ENCODE data around the gene SCNN1A.

Gene SCNN1A

GRCh38 chr12:6329703-6330064 is 45.7 kb downstream of the SCNN1A start:
- DNase-seq: no peak
- H2BK12ac ChIP-seq (ENCODE audit: low read length): no peak overlapping the region
- no peak overlapping the region for H2BK5ac ChIP-seq (ENCODE audit: low read depth, low read length, poor library complexity)
- WGBS (ENCODE audit: extremely low coverage, insufficient coverage, insufficient read length): no CpG with 5 or more reads among the region's 15 CpGs
- no peaks in the 10 kb centered on the region for H3K27me3 ChIP-seq (ENCODE audit: insufficient read depth, low read length)
- no peaks in the 10 kb centered on the region for H3K4me1 ChIP-seq (ENCODE audit: control insufficient read depth in 1 of 2, insufficient read depth in 2 of 2, low read length in 2 of 2)
- H3K4me3 ChIP-seq (ENCODE audit: low read depth, low read length): no peak overlapping the region
- H3K9me3 ChIP-seq (ENCODE audit: insufficient read depth, low read depth, low read length): peaks cover 1% of the 10 kb centered on the region
- H3K23ac ChIP-seq (ENCODE audit: low read length): no peak overlapping the region
- no peaks in the 10 kb centered on the region for H3K79me2 ChIP-seq (ENCODE audit: control insufficient read depth, insufficient read depth, low read length, poor library complexity)
- H2AK5ac ChIP-seq (ENCODE audit: low read length): no peak overlapping the region
- no peak overlapping the region for H3K4me2 ChIP-seq (ENCODE audit: low read length)
- H3K27ac ChIP-seq (ENCODE audit: low read depth, low read length): no peak overlapping the region
- H2AFZ ChIP-seq (ENCODE audit: insufficient read depth, low read length, poor library complexity): no peak overlapping the region
- no peak overlapping the region for H3K18ac ChIP-seq (ENCODE audit: low read length)
- no peak overlapping the region for H4K91ac ChIP-seq (ENCODE audit: low read depth, low read length)
- H2BK120ac ChIP-seq (ENCODE audit: insufficient read depth, low read length, poor library complexity): no peak overlapping the region
- H3K36me3 ChIP-seq (ENCODE audit: control insufficient read depth in 1 of 2, insufficient read depth in 2 of 2, low read length in 2 of 2): peaks cover 59 to 66% of the 10 kb centered on the region in 2 experiments
- H4K8ac ChIP-seq (ENCODE audit: low read depth, low read length): no peak overlapping the region
- no peak overlapping the region for H4K12ac ChIP-seq (ENCODE audit: low read depth, low read length)
- no peaks in the 10 kb centered on the region for H3K79me1 ChIP-seq (ENCODE audit: low read length)
- H3K9ac ChIP-seq (ENCODE audit: low read length): no peak overlapping the region
- H3K14ac ChIP-seq (ENCODE audit: low read length): no peak overlapping the region
- H3K4ac ChIP-seq (ENCODE audit: low read depth, low read length): no peak overlapping the region

- Histone ChIP-seq H4K12ac (ENCODE audit: low read depth, low read length) (no peak overlapping the region), H4K8ac (ENCODE audit: low read depth, low read length) (no peak overlapping the region), H4K91ac (ENCODE audit: low read depth, low read length) (no peak overlapping the region), H3K4me3 (ENCODE audit: low read depth, low read length) (no peak overlapping the region), H3K79me1 (ENCODE audit: low read length) (no peaks in the 10 kb centered on the region), H3K18ac (ENCODE audit: low read length) (no peak overlapping the region), H3K14ac (ENCODE audit: low read length) (no peak overlapping the region), H2AFZ (ENCODE audit: insufficient read depth, low read length, poor library complexity) (no peak overlapping the region), H3K36me3 (ENCODE audit: control insufficient read depth in 1 of 2, insufficient read depth in 2 of 2, low read length in 2 of 2) (peaks cover 61 to 62% of the 10 kb centered on the region in 2 experiments), H2BK5ac (ENCODE audit: low read depth, low read length, poor library complexity) (no peak overlapping the region), H3K4me2 (ENCODE audit: low read length) (no peak overlapping the region), H3K9ac (ENCODE audit: low read length) (no peak overlapping the region), H2BK12ac (ENCODE audit: low read length) (no peak overlapping the region), H2AK5ac (ENCODE audit: low read length) (no peak overlapping the region), H3K4me1 (ENCODE audit: control insufficient read depth in 1 of 2, insufficient read depth in 2 of 2, low read length in 2 of 2) (peaks cover 0 to 2% of the 10 kb centered on the region in 2 experiments), H3K4ac (ENCODE audit: low read depth, low read length) (no peak overlapping the region), H3K23ac (ENCODE audit: low read length) (no peak overlapping the region), H3K27ac (ENCODE audit: low read depth, low read length) (no peak overlapping the region), H2BK120ac (ENCODE audit: insufficient read depth, low read length, poor library complexity) (no peak overlapping the region), H3K9me3 (ENCODE audit: insufficient read depth, low read depth, low read length) (peaks cover 1% of the 10 kb centered on the region), H3K27me3 (ENCODE audit: insufficient read depth, low read length) (no peaks in the 10 kb centered on the region), H3K79me2 (ENCODE audit: control insufficient read depth, insufficient read depth, low read length, poor library complexity) (no peaks in the 10 kb centered on the region)
- DNase-seq: no peak
- no CpG with 5 or more reads among the region's 75 CpGs for WGBS (ENCODE audit: extremely low coverage, insufficient coverage, insufficient read length)
Observed at GRCh38 chr12:6328945-6329702, 46.2 kb downstream of the SCNN1A start.

DNA sequence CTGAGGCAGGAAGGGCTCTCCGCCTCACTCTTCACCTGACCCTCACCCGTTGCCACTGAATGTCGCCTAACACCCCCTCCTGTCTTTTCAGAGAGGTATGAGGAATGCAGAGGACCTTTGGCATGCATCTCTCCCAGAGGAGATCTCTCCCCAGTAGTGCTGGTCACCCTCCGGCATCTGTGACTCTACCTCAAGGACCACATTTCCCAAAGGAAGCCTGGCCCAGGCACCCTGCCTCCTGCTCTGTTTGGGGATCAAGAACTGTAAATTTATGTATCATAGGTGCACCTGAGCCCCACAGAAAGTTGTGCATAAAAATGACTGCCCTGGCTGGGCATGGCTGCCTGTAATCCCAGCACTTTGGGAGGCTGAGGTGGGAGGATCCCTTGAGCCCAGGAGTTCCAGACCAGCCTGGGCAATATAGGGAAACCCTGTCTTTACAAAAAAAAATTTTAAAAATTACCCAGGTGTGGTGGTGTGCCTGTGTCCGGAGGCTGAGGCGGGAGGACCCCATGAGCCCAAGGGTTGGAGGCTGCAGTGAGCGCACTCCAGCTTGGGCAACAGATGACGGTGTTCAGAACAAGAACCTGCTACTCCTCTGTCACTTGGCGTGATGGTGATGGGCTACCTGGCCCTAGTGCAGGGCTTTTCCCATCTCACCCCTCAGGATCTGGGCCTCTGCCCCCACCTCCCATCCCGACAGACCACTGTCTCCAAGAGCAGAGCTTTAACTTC is 47.2 kb downstream of the SCNN1A start:
- Histone ChIP-seq H3K4me3 (ENCODE audit: low read depth, low read length) (no peak overlapping the region), H3K79me2 (ENCODE audit: control insufficient read depth, insufficient read depth, low read length, poor library complexity) (peaks cover 3% of the 10 kb centered on the region), H2AK5ac (ENCODE audit: low read length) (no peak overlapping the region), H3K23ac (ENCODE audit: low read length) (no peak overlapping the region), H3K27ac (ENCODE audit: low read depth, low read length) (no peak overlapping the region), H3K14ac (ENCODE audit: low read length) (no peak overlapping the region), H2AFZ (ENCODE audit: insufficient read depth, low read length, poor library complexity) (no peak overlapping the region), H3K36me3 (ENCODE audit: control insufficient read depth in 1 of 2, insufficient read depth in 2 of 2, low read length in 2 of 2) (peaks cover 52 to 54% of the 10 kb centered on the region in 2 experiments), H3K79me1 (ENCODE audit: low read length) (peaks cover 5% of the 10 kb centered on the region), H3K9ac (ENCODE audit: low read length) (no peak overlapping the region), H3K27me3 (ENCODE audit: insufficient read depth, low read length) (no peaks in the 10 kb centered on the region), H2BK5ac (ENCODE audit: low read depth, low read length, poor library complexity) (no peak overlapping the region), H2BK120ac (ENCODE audit: insufficient read depth, low read length, poor library complexity) (no peak overlapping the region), H3K4me2 (ENCODE audit: low read length) (no peak overlapping the region), H4K12ac (ENCODE audit: low read depth, low read length) (no peak overlapping the region), H2BK12ac (ENCODE audit: low read length) (no peak overlapping the region), H3K4ac (ENCODE audit: low read depth, low read length) (no peak overlapping the region), H3K9me3 (ENCODE audit: insufficient read depth, low read depth, low read length) (peaks cover 3% of the 10 kb centered on the region), H4K91ac (ENCODE audit: low read depth, low read length) (no peak overlapping the region), H4K8ac (ENCODE audit: low read depth, low read length) (no peak overlapping the region), H3K4me1 (ENCODE audit: control insufficient read depth in 1 of 2, insufficient read depth in 2 of 2, low read length in 2 of 2) (peaks cover 6 to 8% of the 10 kb centered on the region in 2 experiments), H3K18ac (ENCODE audit: low read length) (no peak overlapping the region)
- peak in 1 of 2 donors; percentile 26 for DNase-seq
- no CpG with 5 or more reads among the region's 10 CpGs for WGBS (ENCODE audit: extremely low coverage, insufficient coverage, insufficient read length)

DNA sequence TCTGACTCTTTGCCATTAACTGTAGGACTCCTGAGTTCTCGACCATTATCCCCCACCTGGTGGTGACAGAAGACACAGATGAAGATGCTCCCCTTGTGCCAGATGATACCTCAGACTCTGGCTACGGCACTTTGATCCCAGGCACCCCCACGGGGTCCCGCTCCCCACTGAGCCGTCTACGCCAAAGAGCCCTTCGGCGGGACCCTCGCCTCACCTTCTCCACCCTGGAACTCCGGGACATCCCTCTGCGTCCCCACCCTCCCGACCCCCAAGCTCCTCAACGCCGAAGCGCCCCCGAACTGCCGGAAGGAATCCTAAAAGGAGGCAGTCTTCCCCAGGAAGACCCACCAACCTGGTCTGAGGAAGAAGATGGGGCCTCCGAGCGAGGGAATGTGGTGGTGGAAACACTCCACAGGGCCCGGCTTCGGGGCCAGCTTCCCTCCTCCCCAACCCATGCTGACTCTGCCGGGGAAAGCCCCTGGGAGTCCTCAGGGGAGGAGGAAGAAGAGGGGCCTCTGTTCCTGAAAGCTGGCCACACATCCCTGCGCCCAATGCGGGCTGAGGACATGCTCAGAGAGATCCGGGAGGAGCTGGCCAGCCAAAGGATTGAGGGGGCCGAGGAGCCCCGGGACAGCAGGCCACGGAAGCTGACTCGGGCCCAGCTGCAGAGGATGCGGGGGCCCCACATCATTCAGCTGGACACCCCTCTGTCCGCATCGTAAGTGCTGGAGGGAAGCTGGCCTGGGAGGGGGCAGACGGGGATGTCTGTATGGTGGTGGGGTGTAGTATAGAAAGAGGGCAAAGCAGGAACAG is 47.9 kb downstream of the SCNN1A start:
- Histone ChIP-seq H3K9ac (ENCODE audit: low read length) (no peak overlapping the region), H2AFZ (ENCODE audit: insufficient read depth, low read length, poor library complexity) (no peak overlapping the region), H3K4me3 (ENCODE audit: low read depth, low read length) (no peak overlapping the region), H3K4ac (ENCODE audit: low read depth, low read length) (no peak overlapping the region), H2AK5ac (ENCODE audit: low read length) (no peak overlapping the region), H2BK120ac (ENCODE audit: insufficient read depth, low read length, poor library complexity) (no peak overlapping the region), H3K14ac (ENCODE audit: low read length) (no peak overlapping the region), H3K9me3 (ENCODE audit: insufficient read depth, low read depth, low read length) (peaks cover 3% of the 10 kb centered on the region), H3K36me3 (ENCODE audit: control insufficient read depth in 1 of 2, insufficient read depth in 2 of 2, low read length in 2 of 2) (peaks cover 45 to 49% of the 10 kb centered on the region in 2 experiments), H3K79me1 (ENCODE audit: low read length) (peaks cover 5% of the 10 kb centered on the region), H2BK12ac (ENCODE audit: low read length) (no peak overlapping the region), H4K91ac (ENCODE audit: low read depth, low read length) (no peak overlapping the region), H3K27ac (ENCODE audit: low read depth, low read length) (no peak overlapping the region), H3K27me3 (ENCODE audit: insufficient read depth, low read length) (no peaks in the 10 kb centered on the region), H2BK5ac (ENCODE audit: low read depth, low read length, poor library complexity) (no peak overlapping the region), H3K23ac (ENCODE audit: low read length) (no peak overlapping the region), H4K12ac (ENCODE audit: low read depth, low read length) (no peak overlapping the region), H3K18ac (ENCODE audit: low read length) (no peak overlapping the region), H4K8ac (ENCODE audit: low read depth, low read length) (no peak overlapping the region), H3K4me1 (ENCODE audit: control insufficient read depth in 1 of 2, insufficient read depth in 2 of 2, low read length in 2 of 2) (peaks cover 10 to 11% of the 10 kb centered on the region in 2 experiments), H3K4me2 (ENCODE audit: low read length) (no peak overlapping the region), H3K79me2 (ENCODE audit: control insufficient read depth, insufficient read depth, low read length, poor library complexity) (peaks cover 3% of the 10 kb centered on the region)
- WGBS (ENCODE audit: extremely low coverage, insufficient coverage, insufficient read length): no CpG with 5 or more reads among the region's 33 CpGs
- no peak for DNase-seq

Measured in trophoblast cell (in vitro differentiated cells and primary cell).